Left colon (tissue), 2 donors: Measurements from ENCODE around the gene AP1G2. TPM values are rescaled to one million over a fixed set of nuclear protein-coding genes. Genes with fewer than 3 reads are reported as not detected.
"Not testable (repeated sequence)": the region's sequence is repeated elsewhere in the genome, so short reads cannot be mapped to it uniquely, and the experiment has no call there.

ENCODE experiments used
- ATAC-seq: fragments of 200-7000 bp; cut with Tn5 transposase; one replicate; pipeline ENCODE4 v1.9.1; 2020; ENCODE audit warnings: mild to moderate bottlenecking, moderate library complexity
- DNase-seq, 2 donors: peaks; one replicate each; pipeline ENCODE4 v3.0.0-alpha.2; 2020
- intact Hi-C, 2 donors: fragments of 100-400 bp; cut with DNase I in 1 of 2; cut with micrococcal nuclease in 1 of 2; formaldehyde crosslinking; loops; one replicate each; pipeline versions ENCODE4 v1.11.2 to v1.14.0; 2022; cut with DNase I, micrococcal nuclease
- total RNA-seq, 2 donors: library from RNA; stranded (reverse); fragmentation: NEBNext Ultra II Directional; extraction: Animal tissue kit (Norgen Biotek cat#: 25700); gene quantifications; one replicate each; pipeline ENCODE4 v1.2.1, GENCODE V29; 2021
- donor health status: DM: no; HTN: no; CAD: no.
- donor health status: DM: yes; HTN: yes; CAD: no.

Gene AP1G2
- total RNA-seq, 2 donors from 2014 or later, result 159 to 174 TPM

DNA sequence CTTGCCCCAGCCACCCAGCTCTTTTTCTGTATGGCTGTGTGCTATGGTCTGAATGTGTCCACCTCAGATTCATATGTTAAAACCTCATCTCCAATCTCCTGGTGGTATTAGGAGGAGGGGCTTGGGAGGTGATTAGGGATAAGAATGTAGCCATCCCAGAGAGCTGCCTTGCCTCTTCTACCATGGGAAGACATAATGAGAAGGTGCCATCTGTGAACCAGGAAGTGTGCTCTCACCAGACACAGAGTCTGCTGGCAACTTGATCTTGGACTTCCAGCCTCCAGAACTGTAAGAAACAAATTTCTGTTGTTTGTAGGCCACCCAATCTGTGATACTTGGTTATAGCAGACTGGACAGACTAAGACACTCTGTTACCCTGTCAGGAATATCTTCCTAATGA is 33.8 kb upstream of the AP1G2 start:
- DNase-seq (no peak), ATAC-seq (no peak)
- intact Hi-C loops, result no loop called here

DNA sequence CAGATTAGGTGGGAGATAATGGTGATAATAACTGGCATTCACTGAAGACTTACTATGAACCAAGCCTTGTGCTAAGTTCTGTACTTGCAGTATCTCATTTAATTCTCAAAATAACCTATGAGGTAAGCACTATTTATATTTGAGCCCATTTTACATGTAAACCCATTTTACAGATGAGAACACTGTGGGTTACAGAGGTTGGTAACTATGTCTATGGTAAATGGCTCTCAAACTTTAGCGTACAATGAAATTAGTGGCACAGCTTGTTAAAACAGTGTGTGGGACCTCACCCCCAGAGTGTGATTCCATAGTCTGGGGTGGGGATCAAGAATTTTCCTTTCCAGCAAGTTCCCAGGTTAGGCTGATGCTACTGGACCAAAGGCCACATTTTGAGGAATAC is 33.2 kb upstream of the AP1G2 start:
- ATAC-seq, result no peak
- DNase-seq, result no peak
- intact Hi-C loops, result no loop called here

DNA sequence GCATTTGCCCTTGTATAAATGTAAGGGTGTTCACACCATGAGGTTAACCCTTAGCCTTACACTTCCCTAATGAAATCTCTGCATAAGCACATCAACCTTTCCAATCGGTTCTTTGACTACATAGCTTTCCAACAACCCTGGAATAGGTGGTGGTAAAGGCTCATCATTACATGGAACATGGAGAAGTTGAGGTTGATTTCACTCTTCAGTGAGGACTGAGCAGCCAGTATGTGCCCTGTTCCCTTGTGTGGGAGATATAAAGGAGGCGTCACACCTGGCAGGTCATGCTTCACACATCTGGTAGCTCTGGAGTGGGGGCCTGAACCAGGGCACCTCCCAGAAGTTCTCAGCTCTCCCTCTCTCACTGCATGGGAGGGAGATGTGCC is 32.7 kb upstream of the AP1G2 start:
- DNase-seq (no peak), ATAC-seq (no peak)
- intact Hi-C loops, result no loop called here

DNA sequence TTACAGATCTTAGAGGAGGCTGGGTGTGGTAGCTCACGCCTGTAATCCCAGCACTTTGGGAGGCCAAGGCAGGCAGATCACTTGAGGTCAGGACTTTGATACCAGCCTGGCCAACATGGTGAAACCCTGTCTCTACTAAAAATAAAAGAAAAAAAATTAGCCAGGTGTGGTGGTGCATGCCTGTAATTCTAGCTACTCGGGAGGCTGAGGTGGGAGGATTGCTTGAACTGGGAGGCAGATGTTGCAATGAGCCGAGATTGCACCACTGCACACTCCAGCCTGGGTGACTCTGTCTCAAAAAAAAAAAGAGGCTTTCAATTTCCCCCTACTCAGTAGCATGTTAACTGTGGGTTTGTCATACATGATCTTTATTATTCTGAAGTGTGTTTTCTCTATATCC is 26.6 kb upstream of the AP1G2 start:
- ATAC-seq, intact Hi-C loops, DNase-seq: not testable (repeated sequence)

DNA sequence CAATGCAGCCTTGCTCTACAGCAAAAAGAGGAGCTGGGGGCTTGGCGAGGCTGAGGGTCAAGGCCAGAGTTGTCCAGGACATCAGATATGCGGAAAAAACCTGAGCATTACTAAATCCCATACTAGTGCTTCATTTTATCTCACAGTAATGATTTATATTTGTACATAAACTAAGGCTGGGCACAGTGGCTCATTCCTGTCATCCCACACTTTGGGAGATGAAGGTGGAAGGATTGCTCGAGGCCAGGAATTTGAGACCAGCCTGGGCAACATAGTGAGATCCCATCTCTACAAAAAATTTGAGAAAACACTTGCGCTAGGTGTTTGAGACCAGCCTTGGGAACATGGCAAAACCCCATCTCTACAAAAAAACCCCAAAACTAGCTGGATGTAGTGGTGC is 22.6 kb upstream of the AP1G2 start:
- DNase-seq, result no peak
- intact Hi-C loops, result no loop called here
- ATAC-seq, result no peak

DNA sequence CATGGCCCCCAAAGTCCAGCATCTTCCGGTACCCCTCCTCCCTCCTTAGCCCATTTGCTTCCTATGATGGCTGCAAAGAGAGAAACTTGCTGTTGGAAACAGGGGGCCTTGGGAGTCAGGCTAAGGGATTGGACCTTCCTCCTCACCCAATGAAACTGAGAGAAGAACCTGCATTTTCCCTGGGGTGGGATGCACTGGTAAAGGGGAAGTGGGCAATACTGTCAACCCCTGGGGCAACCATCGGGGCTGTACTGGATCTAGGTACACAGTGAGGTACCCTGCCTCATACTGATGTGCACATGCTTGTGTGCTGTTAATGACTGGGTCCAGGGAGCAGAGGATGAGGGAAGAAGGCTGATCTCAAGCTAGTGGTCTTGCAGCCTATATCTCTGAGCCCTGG is 22.0 kb upstream of the AP1G2 start:
- ATAC-seq, result no peak
- DNase-seq, result no peak
- intact Hi-C loops, result no loop called here

DNA sequence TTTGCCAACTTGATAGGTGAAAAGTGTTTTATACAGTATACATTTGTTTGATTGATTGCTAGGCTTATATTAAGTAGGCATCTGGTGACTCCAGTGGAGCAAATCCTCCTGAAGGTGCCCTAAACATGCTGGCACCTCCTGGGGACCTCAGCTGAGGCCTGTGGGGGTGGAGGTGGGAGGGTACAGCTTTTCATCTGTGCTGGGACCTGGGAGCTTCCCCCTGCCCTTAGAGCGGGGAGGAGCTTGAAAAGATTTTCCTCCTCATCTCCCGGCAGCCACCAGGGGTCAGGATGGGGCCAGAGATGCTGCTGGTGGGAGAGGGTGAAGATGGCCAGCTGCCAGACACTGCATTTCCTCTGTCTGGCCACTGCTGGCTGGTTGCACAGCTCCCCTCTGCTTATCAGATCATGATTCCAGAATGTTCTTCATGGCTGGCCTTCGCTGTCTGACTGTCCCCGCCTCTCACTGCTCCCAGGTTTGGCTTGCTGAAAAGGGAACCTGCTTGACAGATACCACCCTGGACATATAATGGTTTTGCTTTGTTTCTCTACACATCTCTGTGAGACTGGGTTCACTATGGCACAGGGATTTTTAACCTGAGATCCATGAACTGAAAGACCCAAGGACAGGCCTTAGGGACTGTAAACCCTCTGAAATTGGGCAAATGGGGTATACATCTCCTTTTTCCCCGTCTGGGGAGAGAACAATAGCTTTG is 21.4 kb upstream of the AP1G2 start:
- DNase-seq (peak; percentile 87 to 95), ATAC-seq (peak; percentile 100)
- intact Hi-C loops, result no loop called here

DNA sequence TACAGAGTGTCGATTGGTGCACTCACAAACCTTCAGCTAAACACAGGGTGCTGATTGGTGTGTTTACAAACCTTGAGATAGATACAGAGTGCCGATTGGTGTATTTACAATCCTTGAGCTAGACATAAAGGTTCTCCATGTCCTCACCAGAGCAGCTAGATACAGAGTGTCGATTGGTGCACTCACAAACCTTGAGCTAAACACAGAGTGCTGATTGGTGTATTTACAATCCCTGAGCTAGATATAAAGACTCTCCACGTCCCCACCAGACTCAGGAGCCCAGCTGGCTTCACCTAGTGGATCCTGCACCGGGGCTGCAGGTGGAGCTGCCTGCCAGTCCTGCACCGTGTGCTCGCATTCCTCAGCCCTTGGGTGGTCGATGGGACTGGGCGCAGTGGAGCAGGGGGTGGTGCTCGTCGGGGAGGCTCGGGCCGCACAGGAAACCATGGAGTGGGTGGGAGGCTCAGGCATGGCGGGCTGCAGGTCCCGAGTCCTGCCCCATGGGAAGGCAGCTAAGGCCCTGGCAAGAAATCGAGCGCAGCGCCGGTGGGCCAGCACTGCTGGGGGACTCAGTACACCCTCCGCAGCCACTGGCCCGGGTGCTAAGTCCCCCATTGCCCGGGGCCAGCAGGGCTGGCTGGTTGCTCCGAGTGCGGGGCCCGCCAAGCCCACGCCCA is 17.1 kb upstream of the AP1G2 start:
- DNase-seq, intact Hi-C loops: not testable (repeated sequence)

DNA sequence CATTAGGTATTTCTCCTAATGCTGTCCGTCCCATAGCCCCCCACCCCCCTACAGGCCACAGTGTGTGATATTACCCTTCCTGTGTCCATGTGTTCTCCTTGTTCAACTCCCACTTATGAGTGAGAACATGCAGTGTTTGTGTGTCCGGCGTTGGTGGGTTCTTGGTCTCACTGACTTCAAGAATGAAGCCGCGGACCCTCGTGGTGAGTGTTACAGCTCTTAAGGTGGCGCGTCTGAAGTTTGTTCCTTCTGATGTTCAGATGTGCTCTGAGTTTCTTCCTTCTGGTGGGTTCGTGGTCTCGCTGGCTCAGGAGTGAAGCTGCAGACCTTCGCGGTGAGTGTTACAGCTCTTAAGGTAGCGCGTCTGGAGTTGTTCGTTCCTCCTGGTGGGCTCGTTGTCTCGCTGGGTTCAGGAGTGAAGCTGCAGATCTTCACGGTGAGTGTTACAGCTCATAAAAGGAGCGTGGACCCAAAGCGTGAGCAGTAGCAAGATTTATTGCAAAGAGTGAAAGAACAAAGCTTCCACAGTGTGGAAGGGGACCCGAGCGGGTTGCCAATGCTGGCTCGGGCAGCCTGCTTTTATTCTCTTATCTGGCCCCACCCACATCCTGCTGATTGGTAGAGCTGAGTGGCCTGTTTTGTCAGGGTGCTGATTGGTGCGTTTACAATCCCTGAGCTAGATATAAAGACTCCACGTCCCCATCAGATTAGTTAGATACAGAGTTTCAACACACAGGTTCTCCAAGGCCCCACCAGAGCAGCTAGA is 16.4 kb upstream of the AP1G2 start:
- intact Hi-C loops, ATAC-seq, DNase-seq: not testable (repeated sequence)

More for the DNA sequence above, 17.1 kb upstream of the AP1G2 start:
- ATAC-seq, result not testable (repeated sequence)

DNA sequence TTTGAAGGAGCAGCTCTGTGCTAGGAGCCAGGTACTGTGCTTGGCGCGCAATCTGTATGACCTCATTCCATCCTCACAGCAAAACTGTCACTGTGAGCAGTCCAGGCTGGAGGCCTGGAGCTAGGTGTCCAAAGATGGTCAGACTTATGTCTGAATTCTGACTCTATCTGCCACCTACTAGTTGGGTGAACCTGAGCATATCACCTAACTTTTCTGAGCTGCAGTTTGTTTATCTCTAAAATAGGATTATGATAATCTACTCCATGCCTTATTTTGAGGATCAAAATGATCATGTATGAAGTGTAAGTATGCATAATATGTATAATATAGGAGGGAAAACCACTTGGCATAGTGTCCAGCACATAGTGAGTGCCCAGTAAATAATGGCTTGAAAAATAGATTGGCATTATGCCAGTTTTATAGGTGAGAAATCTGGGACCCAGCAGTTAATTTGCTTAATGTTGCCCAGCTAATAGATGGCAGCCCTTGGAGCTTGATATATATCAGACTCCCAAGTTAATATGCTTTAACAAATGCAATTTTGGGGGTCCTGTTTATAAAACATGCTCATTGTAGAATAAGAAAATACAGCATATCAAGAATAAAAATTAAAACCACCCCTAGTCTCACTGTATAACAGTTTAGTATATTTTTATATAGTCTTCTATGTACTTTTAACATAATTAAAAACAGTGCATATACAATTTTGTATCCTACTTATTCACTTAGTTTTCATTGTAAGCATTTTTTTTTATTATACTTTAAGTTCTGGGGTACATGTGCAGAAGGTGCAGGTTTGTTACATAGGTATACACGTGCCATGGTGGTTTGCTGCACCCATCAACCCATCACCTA is 15.5 kb upstream of the AP1G2 start:
- intact Hi-C loops, result no loop called here
- ATAC-seq (no peak), DNase-seq (no peak)

DNA sequence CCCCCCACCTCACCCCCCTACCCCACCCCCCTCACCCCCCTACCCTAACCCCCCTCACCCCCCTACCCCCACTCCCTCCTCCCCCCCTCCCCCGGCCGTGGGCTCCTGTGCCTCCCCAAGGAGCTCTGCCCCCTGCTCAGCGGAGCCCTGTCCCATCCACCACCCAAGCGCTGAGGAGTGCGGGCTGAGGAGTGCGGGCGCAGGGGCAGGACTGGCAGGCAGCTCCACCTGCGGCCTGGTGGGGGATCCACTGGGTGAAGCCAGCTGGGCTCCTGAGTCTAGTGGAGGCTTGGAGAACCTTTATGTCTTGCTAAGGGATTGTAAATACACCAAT is 13.3 kb upstream of the AP1G2 start:
- intact Hi-C loops, result no loop called here
- no peak for ATAC-seq
- DNase-seq, result no peak

DNA sequence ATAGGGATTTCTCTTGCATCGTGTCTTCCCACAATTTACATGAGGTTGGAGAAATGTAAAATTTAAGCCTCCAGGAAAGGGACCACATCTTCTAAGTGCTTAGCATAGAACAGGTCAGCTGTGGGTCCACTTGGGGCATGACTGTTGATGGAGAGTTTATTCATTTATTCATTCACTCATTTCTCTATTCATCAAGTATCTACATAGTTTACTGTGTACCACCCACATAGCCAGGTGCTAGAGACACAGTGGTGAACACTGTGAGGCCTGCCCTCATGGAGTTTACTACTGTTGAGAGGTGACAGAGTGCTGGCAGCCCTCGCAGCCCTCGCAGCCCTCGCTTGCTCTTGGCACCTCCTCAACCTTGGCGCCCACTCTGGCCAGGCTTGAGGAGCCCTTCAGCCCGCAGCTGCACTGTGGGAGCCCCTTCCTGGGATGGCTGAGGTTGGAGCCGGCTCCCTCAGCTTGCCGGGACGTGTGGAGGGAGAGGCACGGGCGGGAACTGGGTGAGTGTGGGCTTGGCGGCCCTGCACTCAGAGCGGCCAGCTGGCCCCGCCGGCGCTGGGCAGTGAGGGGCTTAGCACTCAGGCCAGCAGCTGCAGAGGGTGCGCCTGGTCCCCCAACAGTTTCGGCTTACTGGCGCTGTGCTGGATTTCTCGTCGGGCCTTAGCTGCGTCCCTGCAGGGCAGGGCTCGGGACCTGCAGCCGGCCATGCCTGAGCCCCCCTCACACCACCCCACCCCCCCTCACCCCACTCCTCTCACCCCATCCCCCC is 12.7 kb upstream of the AP1G2 start:
- ATAC-seq (no peak), DNase-seq (no peak)
- intact Hi-C loops, result no loop called here

DNA sequence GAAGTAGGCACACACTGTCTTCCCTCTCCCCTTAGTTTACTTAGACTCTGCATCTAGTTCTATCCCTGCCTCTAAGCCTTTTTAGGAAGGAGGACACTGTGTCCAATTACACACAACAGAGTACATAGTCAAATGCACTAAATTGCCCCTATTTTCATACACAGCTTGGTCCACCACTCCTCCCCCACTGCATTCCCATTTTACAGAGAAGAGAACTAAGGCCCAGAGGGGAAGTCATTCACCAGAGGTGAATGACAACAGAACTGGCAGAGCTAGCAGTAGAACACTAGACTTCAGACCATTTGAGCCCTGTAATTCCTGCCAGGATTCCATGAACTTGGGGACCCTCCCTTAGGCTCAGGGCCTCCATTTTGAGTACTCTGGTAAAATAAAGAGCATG is 12.1 kb upstream of the AP1G2 start:
- DNase-seq (no peak), ATAC-seq (no peak)
- intact Hi-C loops, result no loop called here

DNA sequence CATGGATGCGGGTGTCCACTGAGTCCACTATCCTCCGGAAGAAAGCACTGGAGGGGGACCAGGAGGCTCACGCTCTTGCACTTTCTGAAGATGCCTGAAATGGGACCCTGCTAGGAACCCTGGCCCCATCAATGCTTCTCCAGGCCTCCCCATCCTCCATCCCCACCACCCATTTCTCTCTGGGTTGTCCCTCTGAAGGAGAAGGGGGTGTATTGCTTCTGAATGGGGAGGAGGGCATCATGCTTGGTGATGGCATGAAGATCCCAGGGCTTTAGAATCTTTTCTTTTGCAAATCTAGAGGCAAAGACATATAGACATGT is 11.7 kb upstream of the AP1G2 start:
- DNase-seq, result no peak
- intact Hi-C loops, result no loop called here
- no peak for ATAC-seq

DNA sequence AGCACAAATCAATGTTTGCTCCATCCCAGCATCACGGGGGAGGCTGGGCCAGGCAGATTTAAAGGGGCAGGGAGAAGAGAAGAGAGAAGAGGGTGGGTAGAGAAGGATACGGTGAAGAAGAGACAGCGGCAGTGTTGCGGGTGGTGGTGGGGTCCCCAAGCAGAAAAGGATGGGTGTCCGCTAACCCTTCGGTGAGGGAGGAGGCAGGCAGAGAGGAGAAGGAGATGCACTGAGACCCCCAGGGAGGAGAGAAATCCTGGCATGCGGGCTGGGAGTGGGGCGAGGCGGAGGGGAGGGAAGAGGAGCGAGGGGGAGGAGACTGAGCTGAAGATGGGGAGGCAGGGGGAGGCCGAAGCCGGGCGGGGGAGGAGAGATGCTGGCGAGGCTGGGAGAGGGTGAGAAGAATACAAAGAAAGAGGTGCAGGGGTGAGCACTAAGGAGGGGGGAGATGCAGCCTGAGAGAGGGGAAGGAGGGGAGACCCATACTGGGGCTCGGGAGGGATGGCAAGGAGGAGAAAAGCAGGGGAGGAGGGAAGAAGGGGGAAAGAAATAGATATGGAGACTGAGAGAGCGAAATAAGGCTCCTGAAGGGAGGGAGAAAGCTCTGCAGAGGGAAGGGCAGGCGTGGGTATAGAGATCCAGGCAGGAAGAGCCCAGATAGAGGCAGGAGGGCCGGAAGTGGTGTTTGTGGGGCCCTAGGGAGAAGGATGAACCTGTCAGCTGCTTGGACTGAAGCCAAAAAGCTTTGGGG is 11.1 kb upstream of the AP1G2 start, which contains the start of gene JPH4:
JPH4 (minus strand) TSS at position 231 of the 751 bp plus-strand sequence. CDS start 1,337 bp downstream, outside the sequence.
- no peak for ATAC-seq
- intact Hi-C loops, result no loop called here
- no peak for DNase-seq

DNA sequence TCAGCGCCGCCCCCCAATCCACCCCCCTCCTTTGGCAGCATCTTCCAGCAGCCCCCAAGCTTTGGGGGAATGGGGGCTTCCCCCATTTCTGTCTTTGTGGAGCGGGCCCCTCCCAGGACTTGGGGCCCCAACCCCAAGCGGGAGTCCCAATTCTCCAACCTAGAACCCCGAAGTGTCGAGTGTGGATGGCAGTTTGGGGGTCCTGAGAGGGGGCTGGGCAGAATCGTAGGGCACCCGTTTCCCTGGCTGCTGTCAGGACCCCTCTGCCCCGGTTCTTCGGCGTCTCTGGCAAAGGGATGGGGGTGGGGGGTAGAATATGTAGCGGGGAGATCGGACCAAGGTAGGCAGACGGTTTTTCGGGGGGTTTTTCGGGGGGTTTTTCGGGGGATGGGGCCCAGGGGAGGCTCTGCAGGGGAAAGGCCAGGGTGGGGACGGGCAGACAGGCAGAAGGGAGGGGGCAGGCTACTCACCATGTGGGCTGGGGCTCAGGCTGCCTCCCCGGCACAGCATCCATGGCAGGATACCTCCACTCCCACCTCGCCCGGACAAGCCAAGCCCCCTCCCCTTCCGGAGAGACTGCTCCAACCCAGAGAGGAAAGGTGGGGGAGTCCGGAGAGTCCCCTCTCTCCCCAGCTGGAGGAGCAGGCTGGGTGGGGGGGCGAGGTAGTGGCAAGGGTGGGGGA is 10.3 kb upstream of the AP1G2 start:
- intact Hi-C loops, result no loop called here
- no peak for DNase-seq
- no peak for ATAC-seq

DNA sequence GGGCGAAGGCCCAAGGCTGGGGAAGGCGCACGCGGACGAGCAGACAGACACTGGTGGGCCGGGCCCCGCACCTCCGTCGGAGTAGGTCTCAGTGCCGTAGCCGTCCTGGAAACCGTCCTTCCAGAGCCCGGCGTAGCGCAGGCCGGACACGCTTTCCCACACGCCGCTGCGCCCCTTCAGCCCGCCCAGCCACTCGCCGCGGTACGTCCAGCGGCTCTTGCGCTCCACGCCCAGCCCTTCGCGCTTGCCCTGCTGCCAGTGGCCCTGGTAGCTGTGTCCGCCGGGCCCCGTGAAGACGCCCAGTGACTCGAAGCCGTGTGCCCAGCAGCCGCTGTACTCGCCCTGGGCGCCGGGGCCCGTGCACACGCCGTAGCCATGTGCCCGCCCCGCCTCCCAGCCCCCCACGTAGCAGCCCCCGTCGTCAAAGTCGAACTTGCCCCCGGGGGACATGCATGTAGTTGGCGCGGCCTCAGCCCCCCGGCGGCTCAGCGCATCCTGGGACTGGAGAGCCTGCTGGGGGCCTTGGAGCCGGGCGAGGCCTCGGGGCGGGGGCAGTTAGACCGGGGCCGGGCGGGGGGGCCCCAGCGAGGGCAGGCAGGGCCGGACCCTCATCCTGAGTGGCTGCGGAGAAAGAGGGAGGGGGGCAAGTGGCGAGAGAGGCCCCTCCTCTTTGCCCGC is 9.6 kb upstream of the AP1G2 start:
- intact Hi-C loops, result no loop called here
- DNase-seq (no peak), ATAC-seq (peak; percentile 53)
